Forelimb muscle (tissue), 1 donor: ENCODE results near the gene ZNF804B. TPM values are rescaled to one million over a fixed set of nuclear protein-coding genes. Genes with fewer than 3 reads are reported as not detected.
A peak's percentile ranks its signal among the peaks of the same experiment; 100 is the strongest.

Source experiments
- DNase-seq: peaks from one replicate; pipeline ENCODE4 v3.0.0-alpha.2; 2013; ENCODE audit warnings: low read depth
- polyA plus RNA-seq: library from polyadenylated mRNA; unstranded; fragments of 120-200 nt; gene quantifications from one replicate; pipeline ENCODE4 v1.2.1, GENCODE V29; 2013; ENCODE audit not compliant: insufficient read length

Gene ZNF804B
- polyA plus RNA-seq, 1 donor = not detected

GRCh38 chr7:88967432-88967831 is 207.9 kb downstream of the ZNF804B start:
- DNase-seq = no peak

GRCh38 chr7:88969167-88969566 is 209.7 kb downstream of the ZNF804B start:
- DNase-seq = no peak

GRCh38 chr7:88985295-88985694 is 225.8 kb downstream of the ZNF804B start:
- DNase-seq = no peak

GRCh38 chr7:89001306-89001705 is 241.8 kb downstream of the ZNF804B start:
- no peak for DNase-seq

GRCh38 chr7:89002981-89003956 is 243.8 kb downstream of the ZNF804B start:
- DNase-seq = no peak

GRCh38 chr7:89012016-89012415 is 252.5 kb downstream of the ZNF804B start:
- DNase-seq = no peak

- no peak for DNase-seq
Observed at GRCh38 chr7:89017695-89018094, 258.2 kb downstream of the ZNF804B start.

GRCh38 chr7:89021741-89022140 is 262.2 kb downstream of the ZNF804B start:
- no peak for DNase-seq

- DNase-seq = no peak
Observed at GRCh38 chr7:89023206-89023605, 263.7 kb downstream of the ZNF804B start.

GRCh38 chr7:89023877-89024276 is 264.4 kb downstream of the ZNF804B start:
- no peak for DNase-seq

GRCh38 chr7:89027781-89028180 is 268.3 kb downstream of the ZNF804B start:
- DNase-seq = no peak

- DNase-seq = no peak
Observed at GRCh38 chr7:89028319-89028718, 268.8 kb downstream of the ZNF804B start.

GRCh38 chr7:89029864-89030263 is 270.4 kb downstream of the ZNF804B start:
- DNase-seq = no peak

GRCh38 chr7:89041240-89041639 is 281.7 kb downstream of the ZNF804B start:
- no peak for DNase-seq

GRCh38 chr7:89042940-89043339 is 283.4 kb downstream of the ZNF804B start:
- DNase-seq = no peak

- no peak for DNase-seq
Observed at GRCh38 chr7:89049043-89049442, 289.5 kb downstream of the ZNF804B start.

- DNase-seq = no peak
Observed at GRCh38 chr7:89053130-89053529, 293.6 kb downstream of the ZNF804B start.

GRCh38 chr7:89054361-89054760 is 294.9 kb downstream of the ZNF804B start:
- no peak for DNase-seq

- DNase-seq = no peak
Observed at GRCh38 chr7:89060234-89060633, 300.7 kb downstream of the ZNF804B start.

- DNase-seq = no peak
Observed at GRCh38 chr7:89064831-89065230, 305.3 kb downstream of the ZNF804B start.

- no peak for DNase-seq
Observed at GRCh38 chr7:89067048-89067447, 307.5 kb downstream of the ZNF804B start.

GRCh38 chr7:89072081-89072480 is 312.6 kb downstream of the ZNF804B start:
- DNase-seq = peak; percentile 20

GRCh38 chr7:89073776-89074175 is 314.3 kb downstream of the ZNF804B start:
- no peak for DNase-seq
